Upper lobe of left lung (tissue), 4 donors: ENCODE results near the gene EHMT1.
A peak's percentile ranks its signal among the peaks of the same experiment; 100 is the strongest.

ENCODE experiments used
- CTCF ChIP-seq, 6 experiments: fragments of 450-650 bp in 4 of 6; fragments of 200-600 bp in 2 of 6; sonication (generic) in 2 of 6; IDR thresholded peaks; one replicate each; pipeline ENCODE4 v1.5.1; 2016 to 2019; ENCODE audit warnings: antibody characterized with exemption in 6 of 6
- EP300 ChIP-seq, 4 donors: sonication (generic); formaldehyde crosslinking; IDR thresholded peaks; one replicate each; pipeline ENCODE4 v1.5.1; 2017; ENCODE audit warnings: antibody characterized with exemption in 4 of 4, control low read depth in 2 of 4
- POLR2A ChIP-seq, 4 donors: fragments of 450-650 bp; IDR thresholded peaks; one replicate each; pipeline ENCODE4 v1.5.1; 2016 to 2017; ENCODE audit warnings: antibody characterized with exemption in 4 of 4, mild to moderate bottlenecking in 2 of 4
- POLR2AphosphoS5 ChIP-seq, 2 donors: sonication (generic); formaldehyde crosslinking; IDR thresholded peaks; one replicate each; pipeline ENCODE4 v1.5.1; 2017; ENCODE audit warnings: antibody characterized with exemption in 2 of 2

GRCh38 chr9:137590469-137591383 lies 28.1 kb upstream of the EHMT1 start, which contains the start of gene ZMYND19:
- TF ChIP-seq POLR2A (IDR thresholded peaks at IDR 0.05) (peak in 1 of 4 donors; percentile 60), EP300 (IDR thresholded peaks at IDR 0.05) (no peak), CTCF (IDR thresholded peaks at IDR 0.05) (peak in 2 of 6 experiments; percentile 15 to 17), POLR2AphosphoS5 (IDR thresholded peaks at IDR 0.05) (no peak)
